PC-3 (cell line): Measurements from ENCODE around the gene TMEM161B. TPM values are rescaled to one million over a fixed set of nuclear protein-coding genes. Genes with fewer than 3 reads are reported as not detected.
"Not testable (repeated sequence)": the region's sequence is repeated elsewhere in the genome, so short reads cannot be mapped to it uniquely, and the experiment has no call there.

ENCODE experiments used
- ATAC-seq: fragments of 200-7000 bp; cut with Tn5 transposase; 2 replicates; pipeline ENCODE4 v1.9.1; 2020; ENCODE audit warnings: mild to moderate bottlenecking, moderate library complexity
- BruUV-seq: library from RNA; stranded (reverse); fragments of 400-500 nt; replicated peaks from 2 replicates; lab custom pipeline; 2021; lab: Mats Ljungman, UMichigan
- CTCF ChIA-PET: fragments of 300-600 bp; sonication (Branson Sonifier 250); formaldehyde crosslinking; loops from one replicate; lab custom pipeline; 2022; ENCODE audit warnings: antibody characterized with exemption; lab: Charles Lee
- POLR2A ChIA-PET: fragments of 300-600 bp; sonication (Branson Sonifier 250); formaldehyde crosslinking; loops from one replicate; lab custom pipeline; 2022; ENCODE audit warnings: antibody characterized with exemption; ENCODE audit not compliant: unreplicated experiment; lab: Charles Lee
- DNase-seq: peaks from one replicate; pipeline ENCODE4 v3.0.0-alpha.2; 2015
- H2AFZ ChIP-seq: fragments of 300-600 bp; sonication (generic); 2 replicates; pipeline ENCODE4 v1.6.0; 2016; ENCODE audit warnings: antibody characterized with exemption, low read length
- H3F3A ChIP-seq: fragments of 300-600 bp; sonication (generic); one replicate; pipeline ENCODE4 v1.6.0; 2017; ENCODE audit warnings: antibody characterized with exemption, low read length, control low read depth, mild to moderate bottlenecking; ENCODE audit not compliant: unreplicated experiment
- H3K27ac ChIP-seq: fragments of 300-600 bp; sonication (generic); 2 replicates; pipeline ENCODE4 v1.5.1; 2016; ENCODE audit warnings: mild to moderate bottlenecking, low read length
- H3K27me3 ChIP-seq: fragments of 300-600 bp; sonication (generic); 2 replicates; pipeline ENCODE4 v1.6.1; 2016; ENCODE audit warnings: low read length, mixed read lengths
- H3K36me3 ChIP-seq: fragments of 300-600 bp; sonication (generic); 2 replicates; pipeline ENCODE4 v1.6.1; 2016; ENCODE audit warnings: low read depth, mixed run types, low read length, mixed read lengths
- H3K4me1 ChIP-seq: fragments of 300-600 bp; sonication (generic); 2 replicates; pipeline ENCODE4 v1.5.1; 2016; ENCODE audit warnings: low read length; ENCODE audit not compliant: insufficient read depth
- H3K4me2 ChIP-seq: fragments of 300-600 bp; sonication (generic); 2 replicates; pipeline ENCODE4 v1.6.0; 2016; ENCODE audit warnings: low read length
- H3K4me3 ChIP-seq: fragments of 300-600 bp; sonication (generic); 2 replicates; pipeline ENCODE4 v1.5.1; 2016; ENCODE audit warnings: mild to moderate bottlenecking, low read length, mixed read lengths
- H3K79me2 ChIP-seq: fragments of 300-600 bp; sonication (generic); 2 replicates; pipeline ENCODE4 v1.6.1; 2017; ENCODE audit warnings: low read length, mixed read lengths
- H3K9ac ChIP-seq: fragments of 300-600 bp; sonication (generic); 2 replicates; pipeline ENCODE4 v1.6.0; 2016; ENCODE audit warnings: mild to moderate bottlenecking, low read length
- H3K9me2 ChIP-seq: fragments of 300-600 bp; sonication (generic); replicated peaks from 2 replicates; pipeline ENCODE4 v1.6.1; 2016; ENCODE audit warnings: mixed run types, low read length, mixed read lengths
- H3K9me3 ChIP-seq: fragments of 300-600 bp; sonication (generic); 2 replicates; pipeline ENCODE4 v1.6.1; 2016; ENCODE audit warnings: low read length, mixed read lengths
- H4K20me1 ChIP-seq: fragments of 300-600 bp; sonication (generic); 2 replicates; pipeline ENCODE4 v1.6.1; 2016; ENCODE audit warnings: low read length, mixed read lengths
- CTCF ChIP-seq: fragments of 300-600 bp; sonication (generic); conservative IDR thresholded peaks from 2 replicates; pipeline ENCODE4 v1.5.1; 2017; ENCODE audit warnings: antibody characterized with exemption, low read depth, mild to moderate bottlenecking, low read length
- EZH2 ChIP-seq: fragments of 300-600 bp; sonication (generic); IDR thresholded peaks from one replicate; pipeline ENCODE4 v1.6.1; 2017; ENCODE audit warnings: antibody characterized with exemption, mild to moderate bottlenecking, low read length; ENCODE audit not compliant: unreplicated experiment
- EZH2phosphoT487 ChIP-seq: fragments of 300-600 bp; sonication (generic); IDR thresholded peaks from 2 replicates; pipeline ENCODE4 v1.6.1; 2018; ENCODE audit warnings: mild to moderate bottlenecking, antibody characterized with exemption, low read length, borderline replicate concordance
- intact Hi-C: fragments of 100-400 bp; cut with micrococcal nuclease; formaldehyde crosslinking; loops from 2 replicates; pipeline ENCODE4 v1.9.0; 2023
- total RNA-seq: library from RNA; depleted of rRNA; stranded (reverse); fragments of >200 nt; gene quantifications from 2 replicates; pipeline ENCODE4 v1.2.3, GENCODE V29; 2014

Gene TMEM161B
- total RNA-seq, 1 experiment from 2014 or later: 11.5 TPM

- BruUV-seq: no TSS peak
- Histone ChIP-seq H3F3A (no peaks in the 10 kb centered on the region), H2AFZ (no peak overlapping the region), H3K9me2 (no peaks in the 10 kb centered on the region), H3K27ac (no peak overlapping the region), H3K4me3 (no peak overlapping the region), H3K9ac (no peak overlapping the region), H3K27me3 (no peaks in the 10 kb centered on the region), H3K79me2 (no peaks in the 10 kb centered on the region), H3K36me3 (peaks cover 21% of the 10 kb centered on the region), H3K4me2 (no peak overlapping the region), H4K20me1 (no peaks in the 10 kb centered on the region), H3K4me1 (peaks cover 5% of the 10 kb centered on the region; the same call in 1 of the 2 replicates), H3K9me3 (0 out of 2 replicates have a peak, but pooled peaks cover 4% of the 10 kb centered on the region)
- intact Hi-C loops: no loop called here
- TF ChIP-seq CTCF: no peak
- TF ChIP-seq EZH2phosphoT487: no peak
- TF ChIP-seq EZH2: no peak
- ChIA-PET CTCF (no interaction called here), POLR2A (no interaction called here)
- ATAC-seq (no peak), DNase-seq (no peak)
Observed at GRCh38 chr5:88188458-88189132, 80.0 kb downstream of the TMEM161B start.

GRCh38 chr5:88183255-88183654, 85.4 kb downstream of the TMEM161B start:
- intact Hi-C loops: no loop called here
- BruUV-seq: no TSS peak
- DNase-seq (no peak), ATAC-seq (no peak)
- Histone ChIP-seq H3K9me2 (no peaks in the 10 kb centered on the region), H3K27me3 (no peaks in the 10 kb centered on the region), H3K36me3 (peaks cover 7% of the 10 kb centered on the region; the same call in 1 of the 2 replicates), H3F3A (no peaks in the 10 kb centered on the region), H3K79me2 (no peaks in the 10 kb centered on the region), H3K27ac (no peak overlapping the region), H4K20me1 (no peaks in the 10 kb centered on the region), H2AFZ (no peak overlapping the region), H3K9me3 (0 out of 2 replicates have a peak, but pooled peaks cover under 1% of the 10 kb centered on the region), H3K4me3 (no peak overlapping the region), H3K9ac (no peak overlapping the region), H3K4me1 (no peaks in the 10 kb centered on the region), H3K4me2 (no peak overlapping the region)
- POLR2A ChIA-PET: interaction anchor here (0.6 kb wide), 1 partner anchor 22 kb away, joined by 7 read pairs; no protein-coding TSS in a partner anchor
- TF ChIP-seq EZH2 (no peak), EZH2phosphoT487 (no peak), CTCF (no peak)
- CTCF ChIA-PET: no interaction called here

GRCh38 chr5:88177486-88177885, 91.2 kb downstream of the TMEM161B start:
- H3K36me3 ChIP-seq, H3K4me1 ChIP-seq, H3K9ac ChIP-seq, H2AFZ ChIP-seq, H3K79me2 ChIP-seq, H3K9me3 ChIP-seq, DNase-seq, H3K27ac ChIP-seq, H4K20me1 ChIP-seq, H3K9me2 ChIP-seq, ATAC-seq, H3K4me3 ChIP-seq, H3F3A ChIP-seq, CTCF ChIA-PET, intact Hi-C loops, H3K27me3 ChIP-seq, POLR2A ChIA-PET, H3K4me2 ChIP-seq, BruUV-seq: not testable (repeated sequence)
